ENCODE measurements around the gene FBXL16. TPM values are rescaled to one million over a fixed set of nuclear protein-coding genes. Genes with fewer than 3 reads are reported as not detected.
A peak's percentile ranks its signal among the peaks of the same experiment; 100 is the strongest.

FBXL16 gene
- total and polyA plus RNA-seq, 9 of the 15 experiments (the other 6 are each of a cell fraction or from before 2014, with no cell fraction given): 0.21 to 8.2 (median 1.7) TPM

- TF ChIP-seq ZNF740 (CRISPR knock-in tag; IDR thresholded peaks at IDR 0.05) (no peak), ZNF740 (tag; IDR thresholded peaks at IDR 0.05) (no peak)
Observed at GRCh38 chr16:749010-749409, 43.4 kb upstream of the FBXL16 start (continued).

GRCh38 chr16:747978-748746 lies 42.6 kb upstream of the FBXL16 start:
- in situ Hi-C loops (cut with MboI): no loop called here
- intact Hi-C loops (cut with micrococcal nuclease): no loop called here
- Histone ChIP-seq H3K27me3 (ENCODE audit: control insufficient read depth in 2 of 2, insufficient read depth in 2 of 2, low read length in 2 of 2) (no peaks in the 10 kb centered on the region), H3K9ac (ENCODE audit: insufficient read depth in 1 of 2, low read depth in 2 of 2, low read length in 2 of 2) (no peak overlapping the region), H3K27ac (ENCODE audit: extremely low read depth, low read depth, low read length) (no peak overlapping the region), H3K4me3 (no peak overlapping the region), H4K20me1 (replicated peaks; ENCODE audit: control insufficient read depth, insufficient read depth, low read length) (no peaks in the 10 kb centered on the region), H3K9me3 (replicated peaks; ENCODE audit: control insufficient read depth, insufficient read depth, low read depth, low read length) (no peaks in the 10 kb centered on the region), H3K79me2 (ENCODE audit: control insufficient read depth, insufficient read depth, low read length) (no peaks in the 10 kb centered on the region), H3K4me1 (replicated peaks in 1 of 2; ENCODE audit: control insufficient read depth in 2 of 2, insufficient read depth in 2 of 2, low read length in 2 of 2) (peaks cover 0 to 39% of the 10 kb centered on the region in 2 experiments; a peak in 3 of 5 replicates), H3K36me3 (ENCODE audit: control insufficient read depth, insufficient read depth, low read length) (no peaks in the 10 kb centered on the region), H2AFZ (ENCODE audit: low read depth, low read length) (no peak overlapping the region), H3K4me2 (ENCODE audit: insufficient read depth, low read length) (no peak overlapping the region), H3K9me1 (ENCODE audit: control insufficient read depth, insufficient read depth, low read length) (no peaks in the 10 kb centered on the region)
- BruUV-seq (replicated peaks): no TSS peak
- WGBS (ENCODE audit: insufficient coverage, low coverage, missing lambda C conversion rate): 56% methylated on average over 37 of the region's 39 CpGs
- no peak for ATAC-seq
- ChIA-PET POLR2A (interaction anchor here (0.6 kb wide), 1 partner anchor 94 kb away, joined by 3 read pairs; no protein-coding TSS in a partner anchor), CTCF (ENCODE audit: low intra/inter-chr PET ratio) (no interaction called here)
- no peak for FAIRE-seq
- peak; percentile 47; the same call in 1 of the 2 replicates for TF ChIP-seq ZNF121 (CRISPR knock-in tag; conservative IDR thresholded peaks at IDR 0.05)
- no peak for TF ChIP-seq ZBTB43 (CRISPR knock-in tag; IDR thresholded peaks at IDR 0.05)
- TF ChIP-seq MNT (conservative IDR thresholded peaks at IDR 0.05): no peak
- no peak for DNase-seq (ENCODE audit: extremely low read depth in 1 of 4, low spot score in 3 of 4)

Data from K562 (cell line).